ENCODE results near the gene CARHSP1.

Gene CARHSP1

DNA sequence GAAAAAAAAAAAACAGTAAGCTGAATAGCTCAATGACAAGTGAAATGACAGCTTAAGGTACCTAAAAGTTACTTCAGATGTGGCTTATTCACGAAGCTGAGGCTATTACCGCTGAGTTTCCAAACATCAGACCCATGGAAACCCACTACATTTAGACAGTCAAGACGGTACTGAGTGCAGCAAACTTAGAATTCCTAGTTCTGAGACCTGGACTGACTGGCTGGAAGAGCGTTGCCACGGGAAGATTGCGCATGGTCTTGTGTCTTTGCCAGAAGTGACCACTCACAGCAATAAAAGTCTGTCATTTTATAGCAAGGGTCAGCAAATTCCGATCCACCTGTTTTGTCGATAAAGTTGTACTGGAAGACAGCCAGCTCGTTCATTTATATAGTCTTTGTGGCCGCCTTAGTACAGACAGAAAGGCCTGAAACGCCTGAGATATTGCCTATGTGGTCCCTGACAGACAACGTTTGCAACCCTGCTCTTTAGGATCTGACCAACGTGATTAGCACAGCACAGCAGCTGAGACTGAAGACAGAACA lies 32.6 kb upstream of the CARHSP1 start:
- no peak overlapping the region for H3K27ac Mint-ChIP-seq
- H3K4me1 Mint-ChIP-seq = no peaks in the 10 kb centered on the region
- H3K27me3 Mint-ChIP-seq = no peaks in the 10 kb centered on the region
- no peaks in the 10 kb centered on the region for H3K9me3 Mint-ChIP-seq
- H3K36me3 Mint-ChIP-seq (ENCODE audit: low read depth) = peaks cover 85% of the 10 kb centered on the region
- no peak overlapping the region for H3K4me3 Mint-ChIP-seq
- no peak for DNase-seq
- ATAC-seq = no peak

GRCh38 chr16:8900343-8900742 lies 31.5 kb upstream of the CARHSP1 start:
- peaks cover 77% of the 10 kb centered on the region for H3K36me3 Mint-ChIP-seq (ENCODE audit: low read depth)
- H3K27ac Mint-ChIP-seq = no peak overlapping the region
- ATAC-seq (no peak), DNase-seq (no peak)
- no peaks in the 10 kb centered on the region for H3K9me3 Mint-ChIP-seq
- H3K4me1 Mint-ChIP-seq = no peaks in the 10 kb centered on the region
- H3K27me3 Mint-ChIP-seq = no peaks in the 10 kb centered on the region
- no peak overlapping the region for H3K4me3 Mint-ChIP-seq

DNA sequence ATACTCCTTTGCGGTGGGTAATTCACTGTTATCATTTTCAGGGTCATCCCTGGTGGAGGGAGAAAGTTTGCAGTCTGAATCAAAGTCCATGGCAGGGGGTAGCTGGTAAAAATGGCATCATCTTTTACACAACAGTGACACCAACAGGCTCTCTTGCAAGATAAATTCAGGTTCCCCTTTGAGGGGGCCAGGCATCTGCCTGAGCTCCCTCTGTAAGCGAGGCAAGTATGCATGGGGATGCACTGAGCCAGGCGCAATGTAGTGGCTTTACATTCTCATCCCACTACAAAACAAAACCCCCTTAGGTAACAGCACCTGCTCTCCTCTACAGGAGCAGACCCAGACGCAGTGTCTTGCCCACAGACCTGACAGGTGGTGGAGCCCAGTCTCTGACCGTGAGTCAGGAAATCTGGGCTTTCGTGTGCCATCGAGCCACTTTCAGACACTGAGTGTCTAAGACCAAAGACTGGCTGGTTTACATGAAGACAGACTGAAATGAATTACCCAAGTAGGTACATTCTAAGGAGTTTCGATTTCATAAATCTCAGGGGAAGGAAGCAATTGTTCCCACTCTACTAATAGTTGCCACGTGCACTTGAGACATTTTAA lies 31.0 kb upstream of the CARHSP1 start:
- Mint-ChIP-seq H3K27ac (no peak overlapping the region), H3K36me3 (ENCODE audit: low read depth) (peaks cover 79% of the 10 kb centered on the region), H3K4me1 (no peaks in the 10 kb centered on the region), H3K9me3 (no peaks in the 10 kb centered on the region), H3K4me3 (no peak overlapping the region), H3K27me3 (no peaks in the 10 kb centered on the region)
- DNase-seq = no peak
- ATAC-seq = no peak

DNA sequence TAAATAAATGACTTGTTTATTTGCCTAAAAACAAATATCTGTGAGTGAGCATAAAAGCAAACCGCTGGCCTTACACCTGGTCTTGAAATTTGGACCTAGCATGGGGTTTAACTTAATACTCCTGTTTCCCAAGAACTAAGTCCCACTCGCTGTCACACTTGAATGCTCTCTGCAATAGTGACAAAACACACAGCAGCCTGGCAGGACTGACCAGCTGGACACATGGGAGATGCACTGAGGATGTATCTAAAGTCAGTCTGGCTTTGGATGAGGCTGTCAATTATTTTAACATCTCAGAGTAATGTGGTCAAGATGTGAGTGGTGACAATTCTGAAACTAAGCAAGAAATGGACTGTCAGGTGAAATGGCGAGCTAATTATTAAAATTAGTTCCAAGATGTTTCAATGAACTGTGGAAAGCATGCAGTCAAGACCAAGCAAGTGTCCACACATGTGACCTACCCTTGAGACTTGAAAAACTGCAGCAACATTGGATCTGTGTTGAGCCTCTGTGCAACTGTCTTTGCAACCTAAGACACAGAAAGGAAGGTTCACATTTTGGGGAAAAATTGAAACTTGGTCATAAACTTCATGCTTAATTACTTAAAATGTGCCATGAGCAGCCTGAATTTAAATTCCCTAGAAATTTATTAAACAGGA lies 30.0 kb upstream of the CARHSP1 start:
- Mint-ChIP-seq H3K27ac (no peak overlapping the region), H3K4me1 (no peaks in the 10 kb centered on the region), H3K4me3 (no peak overlapping the region), H3K27me3 (no peaks in the 10 kb centered on the region), H3K9me3 (no peaks in the 10 kb centered on the region), H3K36me3 (ENCODE audit: low read depth) (peaks cover 77% of the 10 kb centered on the region)
- ATAC-seq (no peak), DNase-seq (no peak)

GRCh38 chr16:8894736-8895334 lies 26.0 kb upstream of the CARHSP1 start:
- peaks cover 11% of the 10 kb centered on the region for H3K4me1 Mint-ChIP-seq
- ATAC-seq = no peak

DNA sequence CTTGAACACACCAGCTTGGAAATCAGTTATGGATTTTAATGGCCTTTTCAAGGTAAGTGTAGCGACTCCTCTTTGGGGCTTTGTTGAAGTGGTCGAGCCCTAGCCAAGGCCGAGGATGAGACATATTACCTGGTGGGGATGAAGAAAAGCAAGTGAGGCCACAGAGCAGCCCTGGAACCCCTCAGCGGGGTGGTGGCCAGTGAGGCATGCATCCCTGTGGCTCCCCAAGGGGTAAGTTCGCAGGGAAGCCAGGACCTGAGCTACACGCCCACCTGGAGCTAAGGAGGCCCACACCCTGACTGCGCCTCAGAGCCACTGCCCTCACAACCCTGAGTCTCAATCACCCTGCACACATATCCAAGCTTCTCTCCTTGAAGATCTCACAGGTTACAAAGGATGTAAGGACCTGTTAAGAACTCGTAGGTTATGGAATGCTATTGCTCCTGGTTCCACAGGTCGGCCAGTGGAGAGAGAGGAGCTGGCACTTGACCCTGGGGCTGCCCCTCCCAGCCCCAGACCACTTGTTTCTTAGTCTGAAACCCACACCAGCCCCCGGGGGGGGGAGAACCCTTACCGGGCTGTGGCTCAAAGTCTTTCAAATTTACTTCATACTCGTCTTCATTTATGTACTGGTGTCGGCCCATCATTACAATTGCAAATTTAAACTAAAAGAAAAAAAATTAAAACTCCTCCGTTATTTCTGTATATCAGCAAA lies 25.3 kb upstream of the CARHSP1 start:
- no peak overlapping the region for H3K27ac Mint-ChIP-seq
- H3K36me3 Mint-ChIP-seq (ENCODE audit: low read depth) = peaks cover 68% of the 10 kb centered on the region
- no peaks in the 10 kb centered on the region for H3K27me3 Mint-ChIP-seq
- DNase-seq (no peak), ATAC-seq (no peak)
- peaks cover 11% of the 10 kb centered on the region for H3K4me1 Mint-ChIP-seq
- H3K4me3 Mint-ChIP-seq = no peak overlapping the region
- H3K9me3 Mint-ChIP-seq = no peaks in the 10 kb centered on the region

More at GRCh38 chr16:8894736-8895334, 26.0 kb upstream of the CARHSP1 start:
- Mint-ChIP-seq H3K27ac (peak overlapping the region; percentile 11), H3K36me3 (ENCODE audit: low read depth) (peaks cover 74% of the 10 kb centered on the region), H3K4me3 (no peak overlapping the region), H3K9me3 (no peaks in the 10 kb centered on the region), H3K27me3 (no peaks in the 10 kb centered on the region)
- no peak for DNase-seq

GRCh38 chr16:8893426-8893825 lies 24.6 kb upstream of the CARHSP1 start:
- peak overlapping the region; percentile 4 for H3K27ac Mint-ChIP-seq
- H3K4me1 Mint-ChIP-seq = peaks cover 11% of the 10 kb centered on the region
- no peaks in the 10 kb centered on the region for H3K27me3 Mint-ChIP-seq
- peaks cover 62% of the 10 kb centered on the region for H3K36me3 Mint-ChIP-seq (ENCODE audit: low read depth)
- no peak overlapping the region for H3K4me3 Mint-ChIP-seq
- no peaks in the 10 kb centered on the region for H3K9me3 Mint-ChIP-seq
- no peak for ATAC-seq
- no peak for DNase-seq

DNA sequence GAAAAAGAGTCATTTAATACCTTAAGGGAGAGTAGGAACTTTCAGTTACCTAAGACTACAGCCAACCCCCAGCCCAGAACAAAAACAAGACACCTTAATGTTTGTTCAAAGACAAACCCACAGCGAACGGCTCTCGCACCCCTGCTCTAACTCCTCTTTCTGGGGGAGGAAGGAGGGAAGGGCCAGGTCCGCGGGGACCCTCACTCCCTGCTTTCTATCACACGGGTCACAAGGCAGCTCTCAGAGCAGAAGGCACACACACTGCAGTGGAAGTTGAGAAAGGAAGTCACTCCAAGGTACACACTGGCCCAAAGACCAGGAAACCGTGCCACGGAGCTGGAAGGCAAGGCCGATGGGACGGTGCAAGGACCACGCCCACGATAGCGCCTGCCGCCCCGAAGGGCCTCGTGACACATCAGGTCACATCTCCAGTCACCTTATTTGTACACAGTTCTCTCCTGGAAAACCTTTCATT lies 23.3 kb upstream of the CARHSP1 start:
- no peaks in the 10 kb centered on the region for H3K27me3 Mint-ChIP-seq
- peaks cover 11% of the 10 kb centered on the region for H3K4me1 Mint-ChIP-seq
- no peaks in the 10 kb centered on the region for H3K9me3 Mint-ChIP-seq
- peak overlapping the region; percentile 31 for H3K4me3 Mint-ChIP-seq
- H3K36me3 Mint-ChIP-seq (ENCODE audit: low read depth) = peaks cover 51% of the 10 kb centered on the region
- no peak for DNase-seq
- ATAC-seq = peak; percentile 25
- peak overlapping the region; percentile 82 for H3K27ac Mint-ChIP-seq

DNA sequence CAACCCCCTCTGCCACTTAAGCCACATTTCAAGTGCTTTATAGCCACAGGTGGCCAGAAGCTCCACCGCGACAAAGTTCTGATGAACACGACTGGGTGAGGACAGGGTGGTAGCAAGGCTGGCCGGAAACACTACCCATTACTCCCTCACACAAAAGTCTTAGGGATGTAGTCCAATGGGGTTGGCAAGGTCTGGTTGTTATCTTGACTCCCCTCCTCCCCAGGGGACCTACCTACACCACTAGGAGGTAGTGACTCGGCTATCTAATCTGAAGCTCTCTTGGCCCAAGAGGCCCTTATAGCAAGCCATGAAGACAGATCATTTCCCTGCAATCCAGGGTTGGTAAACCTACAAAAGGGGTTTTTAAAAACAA lies 21.7 kb upstream of the CARHSP1 start:
- no peak overlapping the region for H3K4me3 Mint-ChIP-seq
- peaks cover 15% of the 10 kb centered on the region for H3K4me1 Mint-ChIP-seq

GRCh38 chr16:8889893-8890548 lies 21.2 kb upstream of the CARHSP1 start:
- H3K4me1 Mint-ChIP-seq = peaks cover 15% of the 10 kb centered on the region
- no peak overlapping the region for H3K27ac Mint-ChIP-seq
- H3K36me3 Mint-ChIP-seq (ENCODE audit: low read depth) = peaks cover 37% of the 10 kb centered on the region

More for the DNA sequence above, 21.7 kb upstream of the CARHSP1 start:
- ATAC-seq (no peak), DNase-seq (no peak)
- peaks cover 43% of the 10 kb centered on the region for H3K36me3 Mint-ChIP-seq (ENCODE audit: low read depth)
- peak overlapping the region; percentile 82 for H3K27ac Mint-ChIP-seq
- H3K27me3 Mint-ChIP-seq = peaks cover 4% of the 10 kb centered on the region
- H3K9me3 Mint-ChIP-seq = no peaks in the 10 kb centered on the region

DNA sequence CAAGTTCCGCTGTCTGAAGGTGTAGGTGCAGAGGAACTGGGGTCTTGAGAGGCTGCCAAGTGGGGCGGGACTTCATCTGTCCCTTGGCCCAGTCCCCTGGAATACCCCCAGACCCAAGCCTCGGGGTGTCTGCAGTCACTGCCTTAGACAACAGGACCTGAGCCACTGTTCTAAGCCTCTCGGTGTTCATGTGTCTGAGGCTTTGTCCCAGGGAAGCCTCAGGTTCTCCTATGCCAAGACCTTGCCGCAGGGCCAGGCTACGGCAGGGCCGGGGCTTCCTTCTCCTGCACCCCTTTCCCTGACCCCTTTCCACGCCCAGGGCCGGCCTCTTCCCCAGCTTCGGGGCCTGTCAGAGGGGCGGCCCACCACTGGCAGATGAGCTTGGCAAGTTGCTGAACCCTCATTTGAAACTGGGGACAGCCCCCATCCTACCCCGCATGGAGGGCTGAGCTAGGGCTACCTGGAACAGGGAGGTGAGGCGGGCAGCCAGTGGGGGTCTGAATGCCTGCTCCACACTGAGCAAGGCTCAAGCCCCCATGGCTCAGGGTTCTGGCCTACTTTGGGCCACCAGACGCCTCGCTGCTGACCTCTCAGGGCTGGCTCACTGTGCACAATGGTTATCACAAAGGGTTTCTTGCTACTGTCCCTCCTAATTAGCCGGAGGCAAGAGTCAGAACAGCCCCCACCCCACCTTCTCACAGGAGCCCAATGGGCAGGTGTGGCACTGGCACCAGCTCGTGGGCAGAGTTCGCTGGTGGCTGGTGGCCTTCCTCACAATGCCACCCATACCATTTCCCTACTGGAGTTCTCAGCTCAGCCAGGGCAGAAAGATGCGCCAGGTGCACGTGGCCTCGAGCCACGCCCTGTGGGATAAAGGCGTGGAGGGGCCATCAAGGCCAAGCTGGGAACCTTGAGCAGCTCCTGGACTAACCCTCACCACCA lies 20.4 kb upstream of the CARHSP1 start:
- peaks cover 32% of the 10 kb centered on the region for H3K36me3 Mint-ChIP-seq (ENCODE audit: low read depth)
- no peaks in the 10 kb centered on the region for H3K9me3 Mint-ChIP-seq
- H3K4me1 Mint-ChIP-seq = peaks cover 15% of the 10 kb centered on the region
- DNase-seq (no peak), ATAC-seq (no peak)
- no peak overlapping the region for H3K27ac Mint-ChIP-seq
- peaks cover 5% of the 10 kb centered on the region for H3K27me3 Mint-ChIP-seq
- no peak overlapping the region for H3K4me3 Mint-ChIP-seq

More at GRCh38 chr16:8889893-8890548, 21.2 kb upstream of the CARHSP1 start:
- peaks cover 5% of the 10 kb centered on the region for H3K27me3 Mint-ChIP-seq
- H3K9me3 Mint-ChIP-seq = no peaks in the 10 kb centered on the region
- ATAC-seq = no peak
- DNase-seq = no peak
- no peak overlapping the region for H3K4me3 Mint-ChIP-seq

- Mint-ChIP-seq H3K27me3 (peaks cover 5% of the 10 kb centered on the region), H3K9me3 (no peaks in the 10 kb centered on the region), H3K4me3 (no peak overlapping the region), H3K4me1 (peaks cover 15% of the 10 kb centered on the region), H3K27ac (no peak overlapping the region), H3K36me3 (ENCODE audit: low read depth) (peaks cover 23% of the 10 kb centered on the region)
- DNase-seq (no peak), ATAC-seq (no peak)
Observed at GRCh38 chr16:8887952-8888560, 19.2 kb upstream of the CARHSP1 start.

GRCh38 chr16:8887431-8887765 lies 18.6 kb upstream of the CARHSP1 start:
- ATAC-seq (no peak), DNase-seq (no peak)
- H3K27me3 Mint-ChIP-seq = peaks cover 5% of the 10 kb centered on the region
- H3K36me3 Mint-ChIP-seq (ENCODE audit: low read depth) = peaks cover 22% of the 10 kb centered on the region
- H3K4me3 Mint-ChIP-seq = no peak overlapping the region
- peaks cover 15% of the 10 kb centered on the region for H3K4me1 Mint-ChIP-seq
- no peaks in the 10 kb centered on the region for H3K9me3 Mint-ChIP-seq
- no peak overlapping the region for H3K27ac Mint-ChIP-seq
